A549 (cell line): ENCODE measurements around the gene SHROOM4.

Source experiments
- CTCF ChIP-seq: fragments of >200 bp; sonication (Bioruptor Twin); formaldehyde crosslinking; IDR thresholded peaks from 3 replicates; pipeline ENCODE4 v1.5.1; 2016
- EP300 ChIP-seq, 2 experiments: fragments of >200 bp; sonication (Bioruptor Twin); formaldehyde crosslinking; IDR thresholded peaks; 2 replicates in 1 of 2; 3 replicates in 1 of 2; pipeline ENCODE4 v1.6.1; 2016 to 2017
- FOSL2 ChIP-seq, 2 experiments: fragments of 450-650 bp in 1 of 2; fragments of >200 bp in 1 of 2; sonication (Bioruptor Twin) in 1 of 2; formaldehyde crosslinking; IDR thresholded peaks; 2 replicates each; pipeline versions ENCODE4 v1.5.0 to v1.6.1; 2016 to 2020; ENCODE audit warnings: mild to moderate bottlenecking in 1 of 2, moderate library complexity in 1 of 2
- JUN ChIP-seq, 2 experiments: fragments of >200 bp; sonication (Bioruptor Twin); formaldehyde crosslinking; IDR thresholded peaks; 2 replicates in 1 of 2; 3 replicates in 1 of 2; pipeline ENCODE4 v1.6.1; 2016 to 2017
- MAFK ChIP-seq: fragments of 450-650 bp; IDR thresholded peaks from 2 replicates; pipeline ENCODE4 v1.6.1; 2014; ENCODE audit not compliant: partially characterized antibody
- POLR2A ChIP-seq: IDR thresholded peaks from 2 replicates; pipeline ENCODE4 v1.6.1; 2012; ENCODE audit warnings: mild to moderate bottlenecking, low read length
- RAD21 ChIP-seq, 2 experiments: fragments of >200 bp in 1 of 2; sonication (Bioruptor Twin) in 1 of 2; formaldehyde crosslinking in 1 of 2; IDR thresholded peaks in 1 of 2; conservative IDR thresholded peaks in 1 of 2; 2 replicates in 1 of 2; 3 replicates in 1 of 2; pipeline ENCODE4 v1.6.1; 2012 to 2018; ENCODE audit warnings: inconsistent platforms in 1 of 2
- RCOR1 ChIP-seq: fragments of 150-350 bp; IDR thresholded peaks from 2 replicates; pipeline ENCODE4 v1.6.1; 2014; ENCODE audit warnings: antibody characterized with exemption, low read length, low read depth
- REST ChIP-seq: fragments of 200-600 bp; sonication (generic); IDR thresholded peaks from 2 replicates; pipeline ENCODE4 v1.6.1; 2016; ENCODE audit warnings: antibody characterized with exemption, mild to moderate bottlenecking, moderate library complexity

GRCh38 chrX:50577326-50577725 is 236.7 kb downstream of the SHROOM4 start:
- TF ChIP-seq FOSL2 (IDR thresholded peaks at IDR 0.05): no peak
- TF ChIP-seq FOSL2 (CRISPR knock-in tag; IDR thresholded peaks at IDR 0.05): no peak
- TF ChIP-seq EP300 (IDR thresholded peaks at IDR 0.05): no peak
- no peak for TF ChIP-seq CTCF
- no peak for TF ChIP-seq POLR2A
- TF ChIP-seq RAD21 (conservative IDR thresholded peaks at IDR 0.05 in 1 of 2, IDR thresholded peaks at IDR 0.05 in 1 of 2): no peak
- no peak for TF ChIP-seq RCOR1
- no peak for TF ChIP-seq REST
- TF ChIP-seq JUN (IDR thresholded peaks at IDR 0.05): no peak
- no peak for TF ChIP-seq MAFK
